ENCODE results near the gene SACM1L.

Gene SACM1L

DNA sequence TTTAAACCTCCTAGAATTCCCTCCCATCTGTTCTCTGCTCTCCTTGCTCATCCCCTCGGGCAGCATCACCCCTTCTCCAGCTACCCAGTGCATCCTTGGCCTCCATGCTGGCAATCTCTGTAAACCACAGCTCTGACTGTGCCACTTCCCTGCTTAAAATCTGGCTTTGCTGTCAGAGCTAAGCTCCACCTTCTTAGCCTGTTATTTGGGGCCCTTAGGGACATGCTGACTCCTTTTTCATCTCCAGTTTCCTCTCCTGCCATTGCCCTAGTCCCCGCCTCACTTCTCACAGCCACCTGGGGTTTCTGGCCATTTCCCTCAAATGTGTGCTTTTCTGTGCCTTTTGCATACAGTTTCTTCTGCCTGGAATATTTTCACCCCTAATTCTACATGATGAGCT is 101.4 kb downstream of the SACM1L start:
- no peak for FAIRE-seq
- TF ChIP-seq, protein P1, sequence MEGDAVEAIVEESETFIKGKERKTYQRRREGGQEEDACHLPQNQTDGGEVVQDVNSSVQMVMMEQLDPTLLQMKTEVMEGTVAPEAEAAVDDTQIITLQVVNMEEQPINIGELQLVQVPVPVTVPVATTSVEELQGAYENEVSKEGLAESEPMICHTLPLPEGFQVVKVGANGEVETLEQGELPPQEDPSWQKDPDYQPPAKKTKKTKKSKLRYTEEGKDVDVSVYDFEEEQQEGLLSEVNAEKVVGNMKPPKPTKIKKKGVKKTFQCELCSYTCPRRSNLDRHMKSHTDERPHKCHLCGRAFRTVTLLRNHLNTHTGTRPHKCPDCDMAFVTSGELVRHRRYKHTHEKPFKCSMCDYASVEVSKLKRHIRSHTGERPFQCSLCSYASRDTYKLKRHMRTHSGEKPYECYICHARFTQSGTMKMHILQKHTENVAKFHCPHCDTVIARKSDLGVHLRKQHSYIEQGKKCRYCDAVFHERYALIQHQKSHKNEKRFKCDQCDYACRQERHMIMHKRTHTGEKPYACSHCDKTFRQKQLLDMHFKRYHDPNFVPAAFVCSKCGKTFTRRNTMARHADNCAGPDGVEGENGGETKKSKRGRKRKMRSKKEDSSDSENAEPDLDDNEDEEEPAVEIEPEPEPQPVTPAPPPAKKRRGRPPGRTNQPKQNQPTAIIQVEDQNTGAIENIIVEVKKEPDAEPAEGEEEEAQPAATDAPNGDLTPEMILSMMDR (IDR thresholded peaks at IDR 0.05; ENCODE audit: insufficient read depth, missing control alignments) = no peak
- no peak for DNase-seq (ENCODE audit: insufficient read length, low spot score)

DNA sequence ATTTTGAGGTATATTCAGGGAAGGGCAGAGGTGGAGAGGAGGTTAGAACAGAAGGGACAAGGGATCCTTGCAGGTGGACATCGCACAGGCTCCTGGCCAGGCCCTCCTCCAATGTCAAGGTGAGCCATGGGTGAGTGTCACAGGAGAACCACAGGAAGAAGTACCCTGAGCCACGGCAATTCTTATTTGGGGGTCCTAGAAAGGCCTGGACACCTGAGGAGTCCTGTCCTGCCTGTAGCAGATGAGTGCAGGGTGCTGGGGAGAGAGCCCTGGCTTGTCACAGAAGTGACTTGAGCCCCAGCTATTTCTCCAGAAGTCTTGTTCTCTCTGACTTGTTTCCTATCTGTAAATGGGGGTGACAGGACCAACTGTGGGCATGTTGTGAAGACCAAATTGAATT is 102.8 kb downstream of the SACM1L start:
- no peak for FAIRE-seq
- DNase-seq (ENCODE audit: insufficient read length, low spot score) = no peak
- TF ChIP-seq, protein P1 (IDR thresholded peaks at IDR 0.05; ENCODE audit: insufficient read depth, missing control alignments) = no peak

DNA sequence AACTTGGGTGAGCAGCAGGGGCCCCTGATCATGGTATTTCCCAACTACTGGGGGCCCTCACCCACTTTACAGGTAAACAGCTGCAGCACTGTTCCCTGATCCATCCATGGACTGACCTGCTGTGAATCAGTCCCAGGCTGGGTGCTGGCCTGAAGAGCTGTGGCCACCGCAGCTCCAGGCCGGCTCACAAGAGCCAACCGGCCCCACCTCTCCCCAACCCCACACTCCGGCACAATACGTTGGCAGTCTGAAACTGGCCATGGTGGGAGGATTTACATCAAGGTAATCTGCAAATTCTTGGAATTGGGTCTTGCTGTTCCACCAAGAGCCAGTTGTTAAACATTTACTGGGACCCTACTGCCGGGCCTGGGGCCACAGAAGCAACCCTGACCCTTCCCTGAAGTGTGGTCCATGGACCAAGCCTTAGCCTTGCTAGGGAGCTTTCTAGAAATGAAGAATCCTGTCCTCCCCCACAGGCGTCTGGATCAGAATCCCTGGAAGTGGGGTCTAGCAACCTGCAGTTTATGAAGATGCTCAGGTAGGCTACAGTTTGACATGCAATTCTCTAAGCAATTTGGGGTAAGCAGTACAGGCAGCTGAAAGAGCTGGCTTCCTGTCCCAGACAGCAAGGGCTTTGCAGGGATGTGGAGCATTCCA is 103.4 kb downstream of the SACM1L start:
- FAIRE-seq (no peak), DNase-seq (ENCODE audit: insufficient read length, low spot score) (no peak)
- TF ChIP-seq, protein P1 (IDR thresholded peaks at IDR 0.05; ENCODE audit: insufficient read depth, missing control alignments) = no peak

GRCh38 chr3:45793482-45794176 is 104.4 kb downstream of the SACM1L start:
- TF ChIP-seq, protein P1 (IDR thresholded peaks at IDR 0.05; ENCODE audit: insufficient read depth, missing control alignments) = no peak
- DNase-seq (ENCODE audit: insufficient read length, low spot score) = no peak
- FAIRE-seq = no peak

DNA sequence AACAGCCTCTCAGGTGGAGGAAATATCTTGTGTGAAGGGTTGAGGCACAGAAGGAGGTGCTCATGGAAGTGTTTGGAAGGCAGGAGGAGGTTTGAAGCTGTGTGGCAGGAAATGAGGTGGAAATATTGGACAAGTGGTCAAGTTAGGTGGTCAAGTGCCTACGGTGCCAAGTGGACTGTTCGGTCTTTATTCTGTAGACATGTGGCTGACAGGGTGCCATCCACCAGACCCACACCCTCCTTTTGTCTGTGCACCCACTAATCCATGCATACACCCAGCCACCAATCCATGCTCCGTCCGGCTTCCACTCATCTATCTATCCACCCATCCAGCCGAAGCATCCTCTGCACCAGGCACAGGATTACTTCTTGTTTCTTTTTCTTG is 105.0 kb downstream of the SACM1L start:
- TF ChIP-seq, protein P1 (IDR thresholded peaks at IDR 0.05; ENCODE audit: insufficient read depth, missing control alignments) = no peak
- no peak for FAIRE-seq
- no peak for DNase-seq (ENCODE audit: insufficient read length, low spot score)

GRCh38 chr3:45794660-45795059 is 105.5 kb downstream of the SACM1L start:
- FAIRE-seq (no peak), DNase-seq (ENCODE audit: insufficient read length, low spot score) (no peak)
- TF ChIP-seq, protein P1 (IDR thresholded peaks at IDR 0.05; ENCODE audit: insufficient read depth, missing control alignments) = no peak
